Measurements from ENCODE around the gene BDKRB2. TPM values are rescaled to one million over a fixed set of nuclear protein-coding genes. Genes with fewer than 3 reads are reported as not detected.
A peak's percentile ranks its signal among the peaks of the same experiment; 100 is the strongest.

Gene BDKRB2
- total and polyA plus RNA-seq, 8 donors: 3.5 to 14.2 (median 6.1) TPM; not detected in 1

- WGBS, 5 donors: 78 to 88% (median 83%) methylated on average over 3 of the region's 3 CpGs
- intact Hi-C loops (cut with DNase I; ENCODE audit: low total_unique reads): no loop called here
- no peak overlapping the region for H3K4me3 ChIP-seq
- H3K27me3 ChIP-seq: no peaks in the 10 kb centered on the region
- H3K4me1 ChIP-seq: no peaks in the 10 kb centered on the region
- H3K9me3 ChIP-seq: no peaks in the 10 kb centered on the region
- DNase-seq: no peak
- TF ChIP-seq POLR2AphosphoS5 (IDR thresholded peaks at IDR 0.05) (no peak), POLR2A (IDR thresholded peaks at IDR 0.05) (no peak), CTCF (IDR thresholded peaks at IDR 0.05) (no peak), EP300 (IDR thresholded peaks at IDR 0.05) (no peak)
- H3K27ac ChIP-seq: peak overlapping the region in 2 of 5 donors; percentile 8 to 42
- H3K36me3 ChIP-seq: peaks cover 0 to 13% (median 11%) of the 10 kb centered on the region in 4 donors
Measured at GRCh38 chr14:96245710-96246538, 41.3 kb downstream of the BDKRB2 start.

GRCh38 chr14:96246539-96246847 lies 41.9 kb downstream of the BDKRB2 start:
- H3K36me3 ChIP-seq: peaks cover 0 to 7% (median 6%) of the 10 kb centered on the region in 4 donors
- peak overlapping the region in 1 of 5 donors; percentile 42 for H3K27ac ChIP-seq
- H3K9me3 ChIP-seq: no peaks in the 10 kb centered on the region
- no peaks in the 10 kb centered on the region for H3K4me1 ChIP-seq
- intact Hi-C loops (cut with DNase I; ENCODE audit: low total_unique reads): no loop called here
- H3K4me3 ChIP-seq: no peak overlapping the region
- WGBS, 5 donors: 69 to 87% (median 73%) methylated on average over 1 of the region's 1 CpG
- H3K27me3 ChIP-seq: no peaks in the 10 kb centered on the region
- no peak for DNase-seq
- TF ChIP-seq CTCF (IDR thresholded peaks at IDR 0.05) (no peak), POLR2AphosphoS5 (IDR thresholded peaks at IDR 0.05) (peak in 1 of 3 donors; percentile 68)

- Histone ChIP-seq H3K36me3 (peaks cover 0 to 4% (median 2%) of the 10 kb centered on the region in 4 donors), H3K4me3 (no peak overlapping the region), H3K9me3 (no peaks in the 10 kb centered on the region), H3K4me1 (peaks cover 0 to 5% (median 0%) of the 10 kb centered on the region in 4 donors), H3K27me3 (no peaks in the 10 kb centered on the region), H3K27ac (no peak overlapping the region)
- WGBS, 5 donors: 84 to 91% (median 89%) methylated on average over 6 of the region's 6 CpGs
- no peak for DNase-seq
- no peak for TF ChIP-seq EP300 (IDR thresholded peaks at IDR 0.05)
- no peak for TF ChIP-seq POLR2A (IDR thresholded peaks at IDR 0.05)
- no peak for TF ChIP-seq CTCF (IDR thresholded peaks at IDR 0.05)
- no peak for TF ChIP-seq POLR2AphosphoS5 (IDR thresholded peaks at IDR 0.05)
- intact Hi-C loops (cut with DNase I; ENCODE audit: low total_unique reads): no loop called here
Measured at GRCh38 chr14:96247031-96247430, 42.4 kb downstream of the BDKRB2 start.

- intact Hi-C loops (cut with DNase I; ENCODE audit: low total_unique reads): no loop called here
- Histone ChIP-seq H3K27me3 (peaks cover 0 to 8% (median 0%) of the 10 kb centered on the region in 3 donors), H3K4me1 (peaks cover 0 to 25% (median 9%) of the 10 kb centered on the region in 4 donors), H3K4me3 (no peak overlapping the region), H3K36me3 (no peaks in the 10 kb centered on the region), H3K27ac (no peak overlapping the region), H3K9me3 (no peaks in the 10 kb centered on the region)
- no peak for DNase-seq
- WGBS, 5 donors: 62 to 75% (median 69%) methylated on average over 5 of the region's 5 CpGs
- TF ChIP-seq POLR2AphosphoS5 (IDR thresholded peaks at IDR 0.05): peak in 1 of 3 donors; percentile 78
- no peak for TF ChIP-seq POLR2A (IDR thresholded peaks at IDR 0.05)
Measured at GRCh38 chr14:96249029-96249428, 44.4 kb downstream of the BDKRB2 start.

- no peaks in the 10 kb centered on the region for H3K36me3 ChIP-seq
- TF ChIP-seq POLR2AphosphoS5 (IDR thresholded peaks at IDR 0.05) (no peak), CTCF (IDR thresholded peaks at IDR 0.05) (no peak), EP300 (IDR thresholded peaks at IDR 0.05) (no peak), POLR2A (IDR thresholded peaks at IDR 0.05) (no peak)
- H3K27me3 ChIP-seq: peaks cover 0 to 13% (median 0%) of the 10 kb centered on the region in 3 donors
- H3K4me3 ChIP-seq: no peak overlapping the region
- H3K27ac ChIP-seq: no peak overlapping the region
- 55 to 72% (median 65%) methylated on average over 3 of the region's 3 CpGs for WGBS, 5 donors
- no peaks in the 10 kb centered on the region for H3K9me3 ChIP-seq
- intact Hi-C loops (cut with DNase I; ENCODE audit: low total_unique reads): no loop called here
- no peak for DNase-seq
- H3K4me1 ChIP-seq: peaks cover 0 to 37% (median 13%) of the 10 kb centered on the region in 4 donors
Measured at GRCh38 chr14:96250485-96250884, 45.8 kb downstream of the BDKRB2 start.
